Activated CD4-positive, alpha-beta T cell treated with anti-CD3 and anti-CD28 coated beads for 4 hours (primary cell): ENCODE measurements around the gene SKOR2.

ENCODE experiments used
- DNase-seq, 2 donors: peaks; one replicate each; pipeline ENCODE4 v3.0.0-alpha.2; 2020

SKOR2 gene, protein sequence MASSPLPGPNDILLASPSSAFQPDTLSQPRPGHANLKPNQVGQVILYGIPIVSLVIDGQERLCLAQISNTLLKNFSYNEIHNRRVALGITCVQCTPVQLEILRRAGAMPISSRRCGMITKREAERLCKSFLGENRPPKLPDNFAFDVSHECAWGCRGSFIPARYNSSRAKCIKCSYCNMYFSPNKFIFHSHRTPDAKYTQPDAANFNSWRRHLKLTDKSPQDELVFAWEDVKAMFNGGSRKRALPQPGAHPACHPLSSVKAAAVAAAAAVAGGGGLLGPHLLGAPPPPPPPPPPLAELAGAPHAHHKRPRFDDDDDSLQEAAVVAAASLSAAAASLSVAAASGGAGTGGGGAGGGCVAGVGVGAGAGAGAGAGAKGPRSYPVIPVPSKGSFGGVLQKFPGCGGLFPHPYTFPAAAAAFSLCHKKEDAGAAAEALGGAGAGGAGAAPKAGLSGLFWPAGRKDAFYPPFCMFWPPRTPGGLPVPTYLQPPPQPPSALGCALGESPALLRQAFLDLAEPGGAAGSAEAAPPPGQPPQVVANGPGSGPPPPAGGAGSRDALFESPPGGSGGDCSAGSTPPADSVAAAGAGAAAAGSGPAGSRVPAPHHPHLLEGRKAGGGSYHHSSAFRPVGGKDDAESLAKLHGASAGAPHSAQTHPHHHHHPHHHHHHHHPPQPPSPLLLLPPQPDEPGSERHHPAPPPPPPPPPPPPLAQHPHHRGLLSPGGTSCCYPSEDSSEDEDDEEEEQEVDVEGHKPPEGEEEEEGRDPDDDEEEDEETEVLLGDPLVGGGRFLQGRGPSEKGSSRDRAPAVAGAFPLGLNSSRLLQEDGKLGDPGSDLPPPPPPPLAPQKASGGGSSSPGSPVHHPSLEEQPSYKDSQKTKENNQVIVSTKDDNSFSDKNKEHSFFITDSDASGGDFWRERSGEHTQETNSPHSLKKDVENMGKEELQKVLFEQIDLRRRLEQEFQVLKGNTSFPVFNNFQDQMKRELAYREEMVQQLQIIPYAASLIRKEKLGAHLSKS

DNA sequence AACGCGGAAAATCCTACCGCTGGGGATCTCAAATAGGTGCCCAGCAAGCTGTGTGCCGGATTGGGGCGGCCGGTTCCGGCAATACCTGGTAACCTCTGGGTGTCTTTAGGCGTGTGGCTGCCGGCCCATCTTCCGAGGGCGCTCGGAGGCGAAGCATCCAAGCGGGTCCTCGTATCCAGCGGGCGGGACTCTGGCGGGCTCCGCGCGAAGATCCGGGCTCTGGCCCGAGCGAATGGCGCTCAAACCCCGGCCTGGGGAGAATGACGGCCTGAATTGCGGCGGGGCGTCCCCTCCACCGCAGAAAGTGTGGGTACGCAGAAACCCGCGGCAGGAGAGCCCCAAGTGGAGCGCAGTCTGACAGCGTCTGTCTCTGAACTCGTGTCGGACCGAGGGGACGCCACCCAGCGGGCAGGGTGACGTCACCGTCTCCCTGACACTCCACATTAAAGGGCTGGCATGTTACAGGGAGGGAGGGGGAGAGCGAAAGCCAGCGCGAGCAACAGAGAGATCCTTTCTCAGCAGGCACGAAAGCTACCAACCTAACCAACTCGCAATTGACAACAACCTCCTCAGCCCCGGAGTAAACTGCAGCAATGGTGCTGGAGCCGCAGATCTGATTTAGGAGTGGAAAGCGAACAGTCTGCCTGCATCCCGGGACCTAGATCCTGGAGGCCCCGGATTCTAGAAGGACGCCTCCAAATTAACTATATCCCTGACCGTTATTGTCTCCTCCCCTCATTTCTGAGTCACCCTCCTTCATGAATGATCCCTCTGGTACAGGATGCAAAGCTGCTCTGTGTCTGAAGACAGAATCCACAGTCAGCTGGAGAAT is at the start of gene SKOR2:
SKOR2 (minus strand) TSS at position 372 of the 832 bp plus-strand sequence. CDS start 2,477 bp downstream, outside the sequence.
- DNase-seq, result no peak

- no peak for DNase-seq
These were observed 45.0 kb upstream of the SKOR2 start for GRCh38 chr18:47296462-47296861.

DNA sequence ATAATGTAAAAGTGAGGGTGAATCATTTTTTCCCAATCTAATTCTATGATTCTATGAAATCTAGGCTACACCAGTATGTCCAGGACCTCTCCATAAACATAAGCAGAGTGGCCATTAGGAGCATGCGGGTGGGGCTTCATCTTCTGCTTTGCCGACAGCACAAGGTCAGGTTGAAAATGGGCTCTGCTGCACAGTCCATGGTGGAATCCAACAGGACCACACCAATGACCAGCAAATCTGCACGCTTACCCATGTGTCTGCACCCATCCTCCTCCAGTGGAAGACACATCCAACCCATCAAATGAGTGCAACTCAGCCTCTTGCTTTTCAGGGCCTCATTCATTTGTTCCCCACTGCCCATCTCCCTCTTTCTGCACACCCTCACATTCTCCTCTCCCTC is 43.3 kb upstream of the SKOR2 start:
- DNase-seq, result no peak

DNA sequence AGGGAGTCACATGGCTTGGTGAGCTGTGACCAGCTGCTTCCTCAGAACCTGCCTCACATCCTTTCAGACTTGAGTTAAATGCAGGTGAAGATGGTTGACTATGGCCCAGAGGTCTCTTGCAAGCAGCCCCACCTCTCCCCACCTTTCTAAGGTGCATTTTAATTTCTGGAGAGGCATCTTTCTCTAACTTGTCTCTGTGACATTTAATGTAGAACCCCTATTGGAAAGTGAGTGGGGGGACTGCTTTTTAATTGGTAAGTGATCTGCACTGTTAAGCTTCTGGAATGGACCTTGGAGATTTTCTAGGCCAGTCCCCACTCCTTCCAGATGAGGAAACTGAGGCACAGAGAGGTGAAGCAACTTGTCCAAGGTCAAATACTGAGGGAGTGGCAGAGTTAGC is 37.3 kb upstream of the SKOR2 start:
- DNase-seq, result no peak

DNA sequence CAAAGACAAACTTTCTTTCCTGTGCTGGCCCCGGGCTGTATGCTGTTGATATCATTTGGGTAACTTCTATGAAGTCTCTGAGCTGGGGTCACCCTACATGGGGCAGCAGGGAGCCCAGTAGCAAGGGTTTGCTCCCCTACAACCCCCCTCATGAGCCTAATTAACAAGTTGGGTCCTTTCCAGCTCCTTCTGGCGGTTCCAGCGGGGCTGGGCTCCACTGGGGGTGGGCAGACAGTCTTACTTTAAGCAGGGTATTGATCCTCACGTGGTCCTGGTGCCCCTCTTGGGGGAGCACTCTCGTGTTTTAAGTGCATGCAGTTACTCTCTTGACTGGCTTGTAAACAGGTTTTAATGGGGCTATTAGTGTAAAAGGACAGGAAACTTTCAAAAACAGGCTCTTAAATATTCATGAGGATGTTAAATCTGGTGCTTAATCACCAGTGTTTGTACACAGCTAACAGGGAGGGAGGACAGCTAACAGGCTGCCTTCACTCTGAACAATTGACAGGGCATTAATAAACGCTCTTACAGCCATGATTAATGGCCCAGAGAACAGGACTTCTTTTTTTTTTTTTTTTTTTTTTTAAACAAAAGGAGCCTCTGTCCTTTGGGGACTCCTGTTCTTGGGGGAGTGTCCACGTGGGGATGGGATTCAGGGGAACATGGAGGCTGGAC is 36.6 kb upstream of the SKOR2 start:
- no peak for DNase-seq

DNA sequence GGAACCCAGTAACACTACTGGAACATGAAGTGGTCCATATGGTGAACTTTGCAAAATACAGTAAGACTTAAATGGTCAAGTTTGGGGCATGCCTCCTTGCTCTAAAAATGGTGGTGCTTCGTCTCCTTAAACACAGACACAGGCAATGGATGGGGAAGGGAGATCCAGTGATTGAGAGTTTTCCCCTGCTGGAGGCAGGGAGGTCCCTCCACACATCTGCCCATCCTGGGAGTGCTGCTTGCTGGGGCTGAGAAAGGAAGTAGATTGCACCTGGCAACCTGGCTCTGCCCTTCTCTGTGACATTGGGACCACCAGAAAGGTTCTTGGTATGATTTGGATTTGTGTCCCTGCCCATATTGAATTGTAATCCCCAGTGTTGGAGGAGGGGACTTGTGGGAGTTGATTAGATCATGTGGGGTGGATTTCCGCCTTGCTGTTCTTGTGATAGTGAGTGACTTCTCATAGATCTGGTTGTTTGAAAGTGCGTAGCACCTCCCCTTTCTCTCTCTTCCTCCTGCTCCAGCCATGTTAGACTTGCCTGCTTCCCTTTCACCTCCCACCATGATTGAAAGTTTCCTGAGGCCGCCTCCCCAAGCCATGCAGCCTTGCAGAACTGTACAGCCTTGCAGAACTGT is 35.4 kb upstream of the SKOR2 start:
- DNase-seq, result no peak

GRCh38 chr18:47285456-47285855 is 34.0 kb upstream of the SKOR2 start:
- no peak for DNase-seq

DNA sequence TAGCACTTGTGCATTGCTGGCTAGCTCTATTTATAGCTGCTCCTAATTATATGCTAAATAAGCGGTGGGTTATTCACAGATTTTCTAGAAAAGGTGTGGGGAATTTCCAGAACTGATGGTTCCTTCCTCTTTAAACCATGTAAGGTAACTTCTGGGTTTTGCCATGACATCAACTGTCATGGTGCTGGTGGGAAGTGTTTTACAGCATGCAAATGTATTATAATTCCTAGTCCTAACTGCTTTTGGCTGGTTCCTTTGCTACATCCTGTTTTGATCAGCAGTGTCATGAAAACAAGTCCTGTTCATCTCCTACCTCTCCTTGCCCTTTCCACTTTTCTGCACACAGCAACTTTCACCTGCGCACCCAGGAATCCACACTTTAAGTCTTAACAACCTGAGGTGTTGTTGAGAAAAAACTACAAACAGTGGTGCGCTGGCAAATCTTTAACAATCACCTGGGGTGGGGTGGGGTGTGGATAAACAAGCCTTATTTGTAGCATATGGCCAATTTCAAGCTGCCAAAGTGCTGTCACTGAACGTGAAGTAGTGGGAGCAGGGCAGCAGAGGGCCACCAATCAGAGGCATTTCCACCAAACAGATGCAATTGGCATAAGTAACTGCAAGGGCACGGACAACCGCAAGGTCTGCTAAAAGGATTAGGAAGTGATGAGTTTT is 33.4 kb upstream of the SKOR2 start:
- no peak for DNase-seq

DNA sequence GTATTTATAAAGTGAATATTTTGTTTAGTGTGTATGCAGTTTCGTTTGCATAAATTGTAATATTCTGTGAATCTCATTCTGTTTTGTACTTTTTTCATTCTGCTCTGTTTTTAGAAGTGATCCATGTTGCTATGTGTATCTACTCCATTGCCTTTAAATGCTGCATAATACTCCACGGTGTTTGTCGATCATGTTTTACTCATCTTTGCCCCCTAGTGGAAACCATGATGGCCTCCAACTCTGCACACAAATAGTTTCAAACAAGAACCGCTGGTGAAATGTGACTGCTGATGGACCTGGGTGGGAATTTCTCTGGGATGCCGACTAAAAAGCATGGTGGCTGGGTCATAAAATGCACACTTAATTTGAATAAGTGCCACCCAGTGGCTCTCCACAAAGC is 32.0 kb upstream of the SKOR2 start:
- DNase-seq, result no peak

DNA sequence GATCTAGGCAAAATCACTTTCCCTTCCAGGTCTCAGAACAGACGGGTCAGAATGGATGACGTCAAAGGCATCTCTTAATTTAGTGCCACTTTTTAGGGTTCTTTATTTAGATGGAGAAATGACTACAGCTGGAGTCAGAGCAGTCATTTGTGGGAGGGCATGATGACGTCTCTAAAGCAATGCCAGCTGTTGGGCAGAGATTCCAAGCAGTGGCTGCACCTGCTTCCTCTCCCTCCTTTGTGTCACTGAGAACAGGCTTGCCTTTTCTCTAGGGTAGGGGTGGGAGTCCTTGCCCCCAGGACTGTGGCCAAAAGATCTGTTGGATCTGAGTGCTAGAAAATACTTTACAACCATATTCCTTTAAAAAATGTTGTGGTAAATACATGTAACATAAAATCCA is 28.7 kb upstream of the SKOR2 start:
- DNase-seq, result no peak

DNA sequence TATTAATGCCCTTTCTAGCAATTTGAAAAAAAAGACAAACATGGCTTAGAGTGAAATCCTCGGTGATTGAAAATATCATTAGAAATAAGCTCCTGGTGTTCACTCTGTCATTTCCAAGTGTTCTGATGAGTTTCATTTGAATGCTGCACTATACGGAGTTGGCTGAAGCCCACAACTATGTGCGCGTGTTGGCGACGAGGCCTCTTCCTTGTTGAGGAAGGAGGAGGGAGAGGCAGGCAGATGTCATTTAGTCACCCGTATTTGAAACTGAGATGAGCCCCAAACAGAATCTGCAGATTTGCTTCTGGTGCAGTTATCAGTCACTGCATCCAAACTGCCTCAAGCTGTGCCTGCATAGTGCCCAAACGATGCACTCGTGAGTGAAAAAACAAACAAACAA is 23.5 kb upstream of the SKOR2 start:
- no peak for DNase-seq

GRCh38 chr18:47265197-47265596 is 13.7 kb upstream of the SKOR2 start:
- no peak for DNase-seq

GRCh38 chr18:47264308-47264700 is 12.8 kb upstream of the SKOR2 start:
- DNase-seq, result no peak

- no peak for DNase-seq
These were observed 12.2 kb upstream of the SKOR2 start for GRCh38 chr18:47263430-47264307.

- no peak for DNase-seq
These were observed 11.6 kb upstream of the SKOR2 start for GRCh38 chr18:47263150-47263429.

GRCh38 chr18:47262301-47263149 is 11.1 kb upstream of the SKOR2 start:
- no peak for DNase-seq

GRCh38 chr18:47261902-47262300 is 10.4 kb upstream of the SKOR2 start:
- DNase-seq, result no peak

GRCh38 chr18:47260924-47261701 is 9.7 kb upstream of the SKOR2 start:
- DNase-seq, result no peak
